Motor neuron (in vitro differentiated cells): ENCODE data around the gene ARPP19. TPM values are rescaled to one million over a fixed set of nuclear protein-coding genes. Genes with fewer than 3 reads are reported as not detected.
A peak's percentile ranks its signal among the peaks of the same experiment; 100 is the strongest.
"Not testable (repeated sequence)": the region's sequence is repeated elsewhere in the genome, so short reads cannot be mapped to it uniquely, and the experiment has no call there.

Experiments
- ATAC-seq, 8 experiments: fragments of 200-7000 bp; cut with Tn5 transposase; replicated peaks in 6 of 8; 2 replicates each; pipeline ENCODE4 v1.8.0; 2021; ENCODE audit warnings: mild to moderate bottlenecking in 8 of 8, moderate library complexity in 8 of 8
- H3K27ac ChIP-seq, 2 donors: fragments of 250-450 bp; sonication (Bioruptor Pico); 2 replicates each; pipeline ENCODE4 v1.9.0; 2021; ENCODE audit warnings: antibody characterized with exemption in 2 of 2, mild to moderate bottlenecking in 2 of 2, moderate library complexity in 1 of 2
- H3K4me1 ChIP-seq, 2 donors: fragments of 250-450 bp; sonication (Bioruptor Pico); replicated peaks in 1 of 2; 2 replicates each; pipeline ENCODE4 v1.6.1; 2021; ENCODE audit warnings: antibody characterized with exemption in 2 of 2, mild to moderate bottlenecking in 2 of 2, moderate library complexity in 1 of 2
- H3K4me3 ChIP-seq, 5 donors: fragments of 250-450 bp; sonication (Bioruptor Pico); 2 replicates each; pipeline ENCODE4 v1.9.0; 2021; ENCODE audit warnings: antibody characterized with exemption in 5 of 5, mild to moderate bottlenecking in 5 of 5, moderate library complexity in 4 of 5
- WGBS, 10 experiments: fragments of 450-650 bp; shearing (Covaris generic); methylation state at CpG; one replicate each; pipeline ENCODE4 v1.0.0; 2022; 5-methylcytosine and 5-hydroxymethylcytosine counted together
- in situ Hi-C, 9 experiments: fragments of 400-800 bp; cut with MboI; loops; one replicate each; pipeline ENCODE4 v1.15.0; 2021; ENCODE audit warnings: low sequenced_read_pairs in 9 of 9, low pct_unique_long_range_greater_than_20kb in 2 of 9; ENCODE audit not compliant: unreplicated experiment in 9 of 9
- total RNA-seq, 8 experiments: library from RNA; unstranded; fragments of 300-600 nt; gene quantifications; 2 replicates each; pipeline versions ENCODE4 v1.2.3 to v1.2.4, GENCODE V29; 2022

The ARPP19 gene
- total RNA-seq, 8 experiments from 2014 or later, result 36.0 to 123 (median 95.7) TPM

DNA sequence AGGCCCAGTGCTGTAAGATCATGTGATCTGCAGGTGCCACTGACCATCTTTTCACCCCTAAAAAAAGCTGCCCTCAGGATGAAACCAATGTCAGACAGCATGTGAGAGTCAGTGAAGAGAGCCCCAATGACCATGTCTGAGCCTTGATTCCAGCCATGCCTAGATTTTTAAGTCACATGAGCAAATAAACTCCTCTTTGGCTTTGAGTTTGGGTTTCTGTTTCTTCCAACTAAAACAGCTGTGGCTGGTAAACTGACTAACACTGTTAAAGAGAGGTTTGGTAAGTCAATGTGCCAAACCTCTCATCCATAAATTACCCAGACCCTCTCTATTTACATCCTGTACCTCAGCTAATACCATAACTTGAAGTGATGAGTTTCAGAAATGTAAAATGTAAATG, 48.4 kb downstream of the ARPP19 start:
- ATAC-seq, result no peak
- no peak overlapping the region for H3K27ac ChIP-seq
- no peak overlapping the region for H3K4me3 ChIP-seq
- in situ Hi-C loops, result no loop called here
- peaks cover 0 to 2% of the 10 kb centered on the region in 2 donors for H3K4me1 ChIP-seq

DNA sequence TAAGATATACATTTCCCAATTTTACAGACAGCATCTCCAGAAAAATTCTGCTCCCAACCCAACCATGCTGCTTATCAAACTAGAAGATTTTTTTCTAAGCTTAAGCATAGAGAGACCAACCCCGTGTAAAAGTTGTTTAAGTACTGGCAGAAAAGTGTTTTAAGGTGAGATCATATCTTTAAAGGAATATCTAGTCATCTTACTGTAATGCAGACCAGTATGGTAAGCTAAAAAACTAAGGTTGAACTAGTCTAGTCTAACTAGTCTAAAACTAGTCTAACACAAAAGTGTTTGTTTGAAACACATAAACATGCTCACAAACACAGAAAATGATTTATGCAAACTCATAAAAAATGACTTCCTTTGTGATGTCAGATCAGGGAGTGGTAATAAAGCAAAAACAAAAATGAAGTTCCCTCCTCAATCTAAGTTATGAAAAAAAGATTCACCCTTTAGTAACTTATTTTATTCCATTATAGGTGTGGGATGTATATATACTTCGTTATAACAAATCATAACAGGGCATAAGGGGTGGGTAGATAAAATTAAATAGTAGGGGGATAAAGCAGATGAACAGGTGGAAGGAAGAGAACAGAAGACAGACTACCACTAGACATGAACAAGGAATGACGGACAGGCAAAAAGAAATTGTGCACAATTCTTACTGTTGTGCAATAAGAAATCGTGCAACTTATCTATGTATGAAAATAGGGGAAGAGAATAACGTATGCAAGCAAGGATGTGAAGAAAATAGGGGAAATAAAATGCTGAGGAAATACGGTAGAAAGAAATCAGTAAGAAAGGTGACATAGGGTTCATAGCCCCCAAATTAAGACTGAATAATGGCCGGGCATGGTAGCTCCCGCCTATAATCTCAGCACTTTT, 50.1 kb downstream of the ARPP19 start:
- peaks cover 0 to 2% of the 10 kb centered on the region in 2 donors for H3K4me1 ChIP-seq
- H3K4me3 ChIP-seq, result no peak overlapping the region
- no peak overlapping the region for H3K27ac ChIP-seq
- in situ Hi-C loops, result no loop called here
- ATAC-seq, result no peak
- 0 to 81% (median 75%) methylated on average over 1 to 8 of the region's 8 CpGs for WGBS, 10 experiments

DNA sequence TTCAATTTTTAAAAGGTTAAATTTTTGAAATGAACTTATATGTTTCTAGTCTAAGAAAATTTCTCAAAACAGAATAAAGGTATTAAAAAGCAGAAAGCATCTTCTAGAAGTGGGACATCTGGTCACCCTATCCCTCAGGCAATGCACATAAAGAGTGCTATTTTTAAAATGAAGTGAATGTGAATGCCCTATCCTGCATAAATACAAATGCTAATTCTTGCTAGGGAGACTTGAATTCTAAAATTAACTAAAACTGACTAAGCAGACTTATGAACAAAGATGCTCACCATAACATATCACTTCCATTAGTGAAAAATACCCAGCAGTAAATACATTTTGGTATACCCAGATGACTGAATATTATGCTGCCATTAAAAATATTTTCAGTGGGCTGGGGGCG, 51.8 kb downstream of the ARPP19 start:
- Histone ChIP-seq H3K4me3 (no peak overlapping the region), H3K4me1 (no peaks in the 10 kb centered on the region), H3K27ac (no peak overlapping the region)
- in situ Hi-C loops, result no loop called here
- WGBS, 10 experiments, result 80 to 100% (median 91%) methylated on average over 1 of the region's 1 CpG; no CpG with 5 or more reads in 5 of the 10 experiments
- peak in 3 of 8 experiments; percentile 92 to 96 (median 93) for ATAC-seq

DNA sequence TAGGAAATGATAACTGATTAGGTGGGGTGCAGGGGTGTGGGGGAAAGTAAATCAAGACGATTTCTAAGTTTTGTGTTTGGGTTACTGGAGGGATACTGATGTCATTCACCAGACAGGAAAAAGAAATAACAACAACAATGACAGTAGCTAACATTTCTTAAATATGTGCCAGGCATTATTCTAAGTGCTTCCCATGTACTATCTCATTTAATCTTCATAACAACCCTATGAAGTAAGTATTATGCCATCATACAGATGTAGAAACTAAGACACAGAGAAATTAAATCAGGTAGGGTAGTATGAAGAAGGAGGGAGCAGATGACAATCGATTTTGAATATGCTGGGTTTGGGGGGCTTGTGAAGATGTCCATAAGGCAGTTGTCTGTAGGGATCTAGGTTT, 53.5 kb downstream of the ARPP19 start:
- Histone ChIP-seq H3K27ac (no peak overlapping the region), H3K4me3 (no peak overlapping the region), H3K4me1 (no peaks in the 10 kb centered on the region)
- ATAC-seq, result no peak
- in situ Hi-C loops, result no loop called here
- WGBS, 10 experiments, result 41 to 95% (median 81%) methylated on average over 1 to 2 of the region's 2 CpGs; no CpG with 5 or more reads in 1 of the 10 experiments

DNA sequence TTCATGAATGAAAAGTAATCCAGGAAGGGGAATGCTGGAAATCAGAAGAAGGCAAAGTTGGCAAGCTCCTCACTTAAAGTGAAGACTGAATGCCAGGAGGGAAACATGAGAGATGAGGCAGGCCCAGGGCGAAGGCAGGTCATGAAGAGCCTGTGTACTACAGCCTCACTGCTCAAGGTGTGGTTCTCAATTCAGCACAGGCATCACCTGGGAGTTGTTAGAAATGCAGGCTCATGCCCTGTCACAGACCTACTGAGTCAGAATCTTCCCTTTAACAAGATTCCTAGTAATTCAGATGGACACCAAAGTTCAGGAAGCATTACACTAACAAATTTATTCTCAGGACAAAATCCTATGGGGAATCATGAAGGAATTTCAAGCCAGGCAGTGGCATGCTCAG, 54.3 kb downstream of the ARPP19 start:
- in situ Hi-C loops, result no loop called here
- WGBS, 10 experiments, result 100% methylated on average over 1 of the region's 1 CpG; no CpG with 5 or more reads in 9 of the 10 experiments
- Histone ChIP-seq H3K4me1 (peaks cover 0 to 8% of the 10 kb centered on the region in 2 donors), H3K4me3 (no peak overlapping the region), H3K27ac (no peak overlapping the region)
- peak in 2 of 8 experiments; percentile 9 to 11 for ATAC-seq

DNA sequence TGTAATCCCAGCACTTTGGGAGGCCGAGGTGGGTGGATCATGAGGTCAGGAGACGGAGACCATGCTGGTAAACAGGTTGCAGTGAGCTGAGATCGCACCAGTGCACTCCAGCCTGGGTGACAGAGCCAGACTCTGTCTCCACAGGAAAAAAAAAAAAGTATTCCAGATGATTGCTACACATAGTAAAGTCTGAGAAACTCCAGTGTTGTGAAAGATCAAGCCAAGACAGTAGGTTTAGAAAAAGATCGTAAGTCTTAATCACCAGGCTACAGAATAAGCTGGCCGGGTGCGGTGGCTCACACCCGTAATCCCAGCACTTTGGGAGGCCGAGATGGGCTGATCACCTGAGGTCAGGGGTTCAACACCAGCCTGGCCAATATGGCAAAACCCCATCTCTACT, 56.0 kb downstream of the ARPP19 start:
- H3K4me1 ChIP-seq, result peaks cover 0 to 11% of the 10 kb centered on the region in 2 donors
- H3K4me3 ChIP-seq, H3K27ac ChIP-seq, ATAC-seq, in situ Hi-C loops: not testable (repeated sequence)
- WGBS, 10 experiments, result 93 to 100% (median 100%) methylated on average over 1 to 4 of the region's 8 CpGs; no CpG with 5 or more reads in 4 of the 10 experiments

DNA sequence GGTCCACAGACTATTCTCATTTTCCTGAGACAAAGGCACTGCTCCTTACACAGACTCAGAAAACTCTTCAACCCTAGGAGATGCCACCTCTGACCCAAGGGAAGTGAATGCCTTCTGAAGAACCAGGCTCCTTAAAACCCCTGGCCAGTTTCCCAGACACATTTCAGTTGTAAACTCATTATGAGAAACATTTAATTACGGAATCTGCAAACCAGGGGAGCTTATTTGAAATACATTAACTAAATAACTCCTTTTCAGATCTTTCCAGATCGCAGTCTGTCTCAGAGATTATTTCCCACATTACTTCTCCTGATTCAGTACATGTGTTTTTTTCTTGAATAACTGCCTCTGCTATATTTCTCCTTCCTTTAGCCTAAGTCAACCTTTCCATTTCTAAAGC, 57.7 kb downstream of the ARPP19 start:
- WGBS, 10 experiments, result 43 to 100% (median 90%) methylated on average over 1 to 2 of the region's 2 CpGs; no CpG with 5 or more reads in 4 of the 10 experiments
- in situ Hi-C loops, result no loop called here
- Histone ChIP-seq H3K4me3 (no peak overlapping the region), H3K27ac (no peak overlapping the region), H3K4me1 (peaks cover 0 to 11% of the 10 kb centered on the region in 2 donors)
- no peak for ATAC-seq

DNA sequence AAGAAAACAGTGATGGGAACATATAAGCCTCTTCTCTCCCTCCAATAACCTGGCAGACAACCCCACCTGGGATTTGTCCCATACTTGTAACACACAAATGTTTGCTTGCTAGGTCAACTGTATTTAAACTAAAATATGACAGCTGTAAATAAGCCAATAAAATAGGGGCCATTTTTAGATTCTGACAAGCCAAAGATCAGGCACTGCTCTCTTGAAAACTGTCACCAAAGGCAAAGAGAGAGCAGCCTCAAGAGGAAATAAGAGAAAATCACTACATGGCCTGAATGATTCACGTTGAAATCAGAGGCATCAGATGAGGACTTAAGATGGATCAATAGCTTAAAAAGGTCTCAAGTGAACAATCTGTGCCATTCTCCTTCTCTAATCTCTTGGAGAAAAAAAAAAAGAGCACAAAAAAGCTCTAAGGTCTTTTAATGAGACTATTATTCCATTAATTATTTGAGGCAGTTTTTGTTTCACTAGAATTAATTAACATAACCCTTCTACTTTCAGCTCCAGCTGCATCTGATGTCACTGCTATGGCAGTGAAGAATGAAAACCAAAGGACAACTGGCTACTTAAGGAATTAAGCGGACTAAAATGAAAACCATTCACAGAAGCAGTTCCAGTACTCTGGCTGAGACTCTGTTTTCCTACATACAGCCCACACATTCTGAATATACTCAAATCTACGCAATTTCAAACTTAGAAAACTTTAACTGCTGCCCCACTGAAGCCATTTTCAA, 59.2 kb downstream of the ARPP19 start:
- Histone ChIP-seq H3K27ac (no peak overlapping the region), H3K4me3 (no peak overlapping the region), H3K4me1 (peaks cover 0 to 11% of the 10 kb centered on the region in 2 donors)
- in situ Hi-C loops, result no loop called here
- 36 to 100% (median 79%) methylated on average over 1 to 3 of the region's 3 CpGs for WGBS, 10 experiments
- peak in 3 of 8 experiments; percentile 14 to 57 (median 18) for ATAC-seq

DNA sequence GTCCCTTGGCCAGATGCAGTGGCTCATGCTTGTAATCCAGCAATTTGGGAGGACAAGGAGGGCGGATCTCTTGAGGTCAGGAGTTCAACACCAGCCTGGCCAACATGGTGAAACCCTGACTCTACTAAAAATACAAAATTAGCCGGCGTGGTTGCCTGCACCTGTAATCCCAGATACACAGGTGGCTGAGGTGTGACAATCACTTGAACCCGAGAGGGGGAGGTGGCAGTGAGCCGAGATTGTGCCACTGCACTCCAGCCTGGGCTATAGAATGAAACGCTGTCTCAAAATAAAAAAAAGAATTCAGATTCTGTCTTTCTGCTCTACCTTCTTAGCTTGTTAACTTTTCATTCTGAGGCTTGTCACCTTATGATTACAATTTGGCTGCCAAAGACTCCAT, 62.3 kb downstream of the ARPP19 start:
- in situ Hi-C loops, result no loop called here
- H3K27ac ChIP-seq, result no peak overlapping the region
- H3K4me3 ChIP-seq, result no peak overlapping the region
- H3K4me1 ChIP-seq, result peaks cover 0 to 11% of the 10 kb centered on the region in 2 donors
- 68 to 100% (median 96%) methylated on average over 1 to 5 of the region's 6 CpGs; no CpG with 5 or more reads in 3 of the 10 experiments for WGBS, 10 experiments
- ATAC-seq, result no peak

DNA sequence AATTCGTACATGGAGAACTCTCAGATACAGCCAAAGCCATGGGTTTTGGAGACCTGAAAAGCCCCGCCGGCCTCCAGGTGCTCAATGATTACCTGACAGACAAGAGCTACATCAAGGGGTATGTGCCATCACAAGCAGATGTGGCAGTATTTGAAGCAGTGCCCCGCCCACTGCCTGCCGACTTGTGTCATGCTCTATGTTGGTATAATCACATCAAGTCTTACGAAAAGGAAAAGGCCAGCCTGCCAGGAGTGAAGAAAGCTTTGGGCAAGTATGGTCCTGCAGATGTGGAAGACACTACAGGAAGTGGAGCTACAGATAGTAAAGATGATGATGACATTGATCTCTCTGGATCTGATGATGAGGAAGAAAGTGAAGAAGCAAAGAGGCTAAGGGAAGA, 63.7 kb downstream of the ARPP19 start:
- H3K27ac ChIP-seq, result no peak overlapping the region
- in situ Hi-C loops, result no loop called here
- peaks cover 0 to 10% of the 10 kb centered on the region in 2 donors for H3K4me1 ChIP-seq
- ATAC-seq, result no peak
- no peak overlapping the region for H3K4me3 ChIP-seq
- WGBS, 10 experiments, result 80 to 100% (median 84%) methylated on average over 1 to 4 of the region's 6 CpGs; no CpG with 5 or more reads in 5 of the 10 experiments

DNA sequence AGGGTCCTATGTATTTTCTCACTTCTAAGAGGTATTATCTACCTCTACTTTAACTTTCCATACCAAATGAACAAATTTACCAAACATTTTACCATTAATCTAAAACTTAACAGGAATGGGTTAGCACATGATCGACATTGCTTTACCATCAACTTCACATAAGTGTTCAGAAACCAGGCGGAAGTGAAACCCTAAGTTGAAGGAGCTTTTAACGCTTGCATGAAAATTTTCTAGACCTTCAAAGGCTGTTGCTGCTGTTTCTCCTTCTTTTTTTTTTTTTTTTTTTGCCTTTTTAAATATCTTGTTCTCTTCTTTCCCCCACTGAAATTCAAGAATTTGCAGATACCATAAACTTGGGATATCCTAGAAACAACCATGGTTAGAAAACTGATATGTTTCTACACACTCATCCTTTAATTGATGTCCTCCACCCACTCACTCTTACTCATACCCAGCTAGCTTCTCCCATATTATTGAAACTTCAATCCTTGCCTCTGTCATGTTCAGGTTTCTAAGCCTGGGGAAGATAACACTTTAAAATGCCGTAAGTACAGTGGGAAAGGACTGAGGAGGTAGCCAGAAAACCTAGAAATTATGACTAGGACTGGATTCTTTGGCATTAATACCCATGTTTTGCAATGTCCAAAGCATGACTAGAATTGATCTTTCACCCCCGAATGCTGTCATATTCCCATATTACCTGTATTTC, 64.9 kb downstream of the ARPP19 start:
- no peaks in the 10 kb centered on the region for H3K4me1 ChIP-seq
- peak in 2 of 8 experiments; percentile 58 to 59 for ATAC-seq
- in situ Hi-C loops, result no loop called here
- H3K27ac ChIP-seq, result no peak overlapping the region
- 72 to 100% (median 89%) methylated on average over 2 to 5 of the region's 5 CpGs for WGBS, 10 experiments
- H3K4me3 ChIP-seq, result no peak overlapping the region

DNA sequence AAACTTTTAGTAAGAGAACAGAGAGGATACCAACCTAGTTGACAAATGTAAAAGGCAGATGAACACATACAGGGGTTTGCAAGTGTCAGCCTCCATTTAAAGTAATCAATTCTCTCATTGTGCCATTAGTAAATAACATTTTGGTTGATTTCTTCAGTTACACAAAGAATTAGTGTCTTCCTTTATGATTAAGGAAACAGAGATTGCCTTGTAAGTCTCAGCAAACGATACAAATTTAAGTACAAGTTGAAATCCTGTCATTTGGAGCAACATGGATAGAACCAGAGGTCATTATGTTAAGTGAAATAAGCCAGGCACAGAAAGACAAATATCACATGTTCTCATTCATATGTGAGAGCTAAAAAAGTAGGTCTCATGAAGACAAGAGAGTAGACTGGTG, 66.2 kb downstream of the ARPP19 start:
- no peak overlapping the region for H3K27ac ChIP-seq

DNA sequence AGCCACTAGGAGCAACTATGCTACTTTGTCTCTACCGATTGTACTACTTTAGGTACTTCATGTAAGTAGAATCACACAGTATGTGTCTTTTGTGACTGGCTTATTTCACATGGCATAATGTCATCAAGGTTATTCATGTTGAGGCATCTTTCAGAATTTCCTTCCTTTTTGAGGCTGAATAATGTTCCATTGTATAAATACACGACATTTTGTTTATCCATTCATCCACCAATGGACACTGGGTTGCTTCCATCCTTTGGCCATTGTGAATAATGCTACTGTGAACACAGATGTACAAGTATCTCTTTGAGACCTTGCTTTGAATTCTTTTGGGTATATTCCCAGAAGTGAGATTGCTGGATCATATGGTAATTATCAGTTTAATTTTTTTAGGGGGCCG, 69.3 kb downstream of the ARPP19 start:
- no peaks in the 10 kb centered on the region for H3K4me1 ChIP-seq
- ATAC-seq, result no peak
- in situ Hi-C loops, result no loop called here
- no peak overlapping the region for H3K4me3 ChIP-seq
- no peak overlapping the region for H3K27ac ChIP-seq
- 96 to 100% (median 100%) methylated on average over 1 to 3 of the region's 3 CpGs; no CpG with 5 or more reads in 3 of the 10 experiments for WGBS, 10 experiments

More for the DNA sequence above, 66.2 kb downstream of the ARPP19 start:
- no peak overlapping the region for H3K4me3 ChIP-seq
- no peak for ATAC-seq
- in situ Hi-C loops, result no loop called here
- H3K4me1 ChIP-seq, result no peaks in the 10 kb centered on the region
- 88 to 100% (median 89%) methylated on average over 1 of the region's 1 CpG; no CpG with 5 or more reads in 6 of the 10 experiments for WGBS, 10 experiments
